H1 (cell line): ENCODE measurements around the gene SMYD1. TPM values are rescaled to one million over a fixed set of nuclear protein-coding genes. Genes with fewer than 3 reads are reported as not detected.

ENCODE experiments used
- TEAD4 ChIP-seq: IDR thresholded peaks from 2 replicates; pipeline ENCODE4 v1.6.1; 2012; ENCODE audit warnings: low read depth, low read length, inconsistent platforms, mixed read lengths
- polyA plus RNA-seq, 7 experiments: library from polyadenylated mRNA; depleted of rRNA in 3 of 7; stranded (reverse) in 5 of 7; unstranded in 2 of 7; fragments of >200 nt in 5 of 7; fragments of 200-250 nt in 2 of 7; gene quantifications; 1 replicate in 5 of 7; 2 replicates in 1 of 7; 4 replicates in 1 of 7; pipeline versions ENCODE4 v1.2.1 to v1.2.3, GENCODE V29; 2011 to 2013; ENCODE audit warnings: missing spikeins in 2 of 7, mixed read lengths in 2 of 7
- total RNA-seq: library from RNA; stranded (reverse); fragmentation: NEBNext Ultra II Directional; extraction: Animal tissue kit (Norgen Biotek cat#: 25700); gene quantifications from 2 replicates; pipeline ENCODE4 v1.2.1, GENCODE V29; 2021

SMYD1 gene
- total and polyA plus RNA-seq, 2 of the 8 experiments (the other 6 are each of a cell fraction or from before 2014, with no cell fraction given): 0.06 TPM; not detected in 1

GRCh38 chr2:88051792-88052191, 15.8 kb upstream of the SMYD1 start (continued):
- TF ChIP-seq TEAD4: no peak
